IMR-90 (cell line): Measurements from ENCODE around the gene NOC2L.

ENCODE experiments used
- CEBPB ChIP-seq: IDR thresholded peaks from 2 replicates; pipeline ENCODE4 v1.6.1; 2012; ENCODE audit warnings: low read depth, low read length, improper control_type of control experiment
- CHD1 ChIP-seq: IDR thresholded peaks from 2 replicates; pipeline ENCODE4 v1.6.1; 2012; ENCODE audit warnings: low read depth, low read length, improper control_type of control experiment
- MXI1 ChIP-seq: IDR thresholded peaks from 2 replicates; pipeline ENCODE4 v1.6.1; 2012; ENCODE audit warnings: low read depth, mild to moderate bottlenecking, low read length, moderate library complexity, borderline replicate concordance
- POLR2A ChIP-seq: IDR thresholded peaks from 2 replicates; pipeline ENCODE4 v1.6.1; 2012; ENCODE audit warnings: mild to moderate bottlenecking, low read depth, low read length
- RAD21 ChIP-seq: IDR thresholded peaks from 2 replicates; pipeline ENCODE4 v1.6.1; 2012; ENCODE audit warnings: low read length, improper control_type of control experiment
- SMC3 ChIP-seq: fragments of 150-350 bp; IDR thresholded peaks from 2 replicates; pipeline ENCODE4 v1.6.1; 2016; ENCODE audit warnings: low read depth, mild to moderate bottlenecking, antibody characterized with exemption, low read length, moderate library complexity
- TF ChIP-seq, protein P1 (sequence below): conservative IDR thresholded peaks from 2 replicates; pipeline ENCODE4 v1.5.1; 2012; ENCODE audit warnings: mild to moderate bottlenecking, low read depth, low read length, improper control_type of control experiment
- TF ChIP-seq, protein P2 (sequence below): fragments of 150-350 bp; IDR thresholded peaks from 2 replicates; pipeline ENCODE4 v1.6.1; 2017; ENCODE audit warnings: mild to moderate bottlenecking, antibody characterized with exemption, low read length, low read depth

DNA sequence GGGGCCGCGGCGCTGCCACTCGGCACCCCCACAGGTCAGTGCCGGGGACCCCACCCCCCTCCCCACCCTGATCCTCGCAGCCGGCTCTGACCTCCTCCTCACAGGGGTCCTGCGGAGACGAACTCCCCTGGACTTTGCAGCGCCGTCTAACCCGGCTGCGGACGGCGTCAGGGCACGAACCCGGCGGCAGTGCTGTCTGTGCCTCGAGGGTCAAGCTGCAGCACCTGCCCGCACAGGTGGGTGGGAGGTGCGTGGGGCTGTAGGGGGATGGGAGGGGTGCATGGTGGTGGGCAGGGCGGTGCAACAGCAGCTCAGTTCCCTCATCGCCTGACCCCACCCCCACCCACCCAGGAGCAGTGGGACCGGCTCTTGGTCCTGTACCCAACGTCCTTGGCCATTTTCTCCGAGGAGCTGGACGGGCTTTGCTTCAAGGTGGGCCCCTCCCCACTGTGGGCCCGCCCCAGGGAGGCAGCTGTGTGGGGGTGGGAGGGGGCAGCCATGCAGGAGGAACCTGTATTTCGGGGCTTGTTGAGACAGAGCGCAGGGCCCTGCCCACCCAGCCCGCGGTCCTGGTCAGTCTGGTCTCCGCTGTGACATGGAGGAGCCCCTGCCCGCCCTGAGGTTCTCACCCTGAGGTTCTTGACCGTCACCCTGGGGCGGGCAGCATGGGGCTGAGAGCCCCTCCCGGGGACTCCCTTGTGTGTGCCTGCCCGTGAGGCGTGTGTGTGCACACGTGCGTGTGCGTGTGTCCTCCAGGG lies 12.1 kb upstream of the NOC2L start:
- TF ChIP-seq CEBPB (no peak), POLR2A (no peak), SMC3 (no peak), RAD21 (no peak), MXI1 (no peak), CHD1 (no peak)
- TF ChIP-seq, protein P1, sequence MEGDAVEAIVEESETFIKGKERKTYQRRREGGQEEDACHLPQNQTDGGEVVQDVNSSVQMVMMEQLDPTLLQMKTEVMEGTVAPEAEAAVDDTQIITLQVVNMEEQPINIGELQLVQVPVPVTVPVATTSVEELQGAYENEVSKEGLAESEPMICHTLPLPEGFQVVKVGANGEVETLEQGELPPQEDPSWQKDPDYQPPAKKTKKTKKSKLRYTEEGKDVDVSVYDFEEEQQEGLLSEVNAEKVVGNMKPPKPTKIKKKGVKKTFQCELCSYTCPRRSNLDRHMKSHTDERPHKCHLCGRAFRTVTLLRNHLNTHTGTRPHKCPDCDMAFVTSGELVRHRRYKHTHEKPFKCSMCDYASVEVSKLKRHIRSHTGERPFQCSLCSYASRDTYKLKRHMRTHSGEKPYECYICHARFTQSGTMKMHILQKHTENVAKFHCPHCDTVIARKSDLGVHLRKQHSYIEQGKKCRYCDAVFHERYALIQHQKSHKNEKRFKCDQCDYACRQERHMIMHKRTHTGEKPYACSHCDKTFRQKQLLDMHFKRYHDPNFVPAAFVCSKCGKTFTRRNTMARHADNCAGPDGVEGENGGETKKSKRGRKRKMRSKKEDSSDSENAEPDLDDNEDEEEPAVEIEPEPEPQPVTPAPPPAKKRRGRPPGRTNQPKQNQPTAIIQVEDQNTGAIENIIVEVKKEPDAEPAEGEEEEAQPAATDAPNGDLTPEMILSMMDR, result no peak
- TF ChIP-seq, protein P2, sequence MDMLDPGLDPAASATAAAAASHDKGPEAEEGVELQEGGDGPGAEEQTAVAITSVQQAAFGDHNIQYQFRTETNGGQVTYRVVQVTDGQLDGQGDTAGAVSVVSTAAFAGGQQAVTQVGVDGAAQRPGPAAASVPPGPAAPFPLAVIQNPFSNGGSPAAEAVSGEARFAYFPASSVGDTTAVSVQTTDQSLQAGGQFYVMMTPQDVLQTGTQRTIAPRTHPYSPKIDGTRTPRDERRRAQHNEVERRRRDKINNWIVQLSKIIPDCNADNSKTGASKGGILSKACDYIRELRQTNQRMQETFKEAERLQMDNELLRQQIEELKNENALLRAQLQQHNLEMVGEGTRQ, result no peak
